ENCODE data around the gene DLG5.
A peak's percentile ranks its signal among the peaks of the same experiment; 100 is the strongest.

DLG5 gene

DNA sequence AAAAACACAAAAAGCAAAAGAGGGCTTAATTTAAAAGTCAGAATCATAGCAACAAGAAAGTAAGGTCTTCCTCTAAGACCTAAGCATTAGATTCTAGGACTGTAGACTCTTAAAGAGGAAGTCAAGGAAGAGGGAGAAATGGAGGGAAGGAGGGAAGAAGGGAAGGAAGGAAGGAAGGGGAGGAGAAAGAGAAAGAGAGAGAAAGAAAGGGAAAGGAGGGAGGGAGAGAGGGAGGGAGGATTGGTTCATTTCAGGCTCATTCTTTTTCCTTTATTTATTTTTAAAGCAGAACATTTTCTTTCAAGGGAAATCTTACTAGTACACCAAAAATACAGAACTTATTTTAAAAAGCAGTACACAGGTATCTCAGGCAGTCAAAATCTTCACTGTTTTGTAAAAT is 81.1 kb downstream of the DLG5 start:
- DNase-seq (ENCODE audit: low read depth, low spot score), result no peak

DNA sequence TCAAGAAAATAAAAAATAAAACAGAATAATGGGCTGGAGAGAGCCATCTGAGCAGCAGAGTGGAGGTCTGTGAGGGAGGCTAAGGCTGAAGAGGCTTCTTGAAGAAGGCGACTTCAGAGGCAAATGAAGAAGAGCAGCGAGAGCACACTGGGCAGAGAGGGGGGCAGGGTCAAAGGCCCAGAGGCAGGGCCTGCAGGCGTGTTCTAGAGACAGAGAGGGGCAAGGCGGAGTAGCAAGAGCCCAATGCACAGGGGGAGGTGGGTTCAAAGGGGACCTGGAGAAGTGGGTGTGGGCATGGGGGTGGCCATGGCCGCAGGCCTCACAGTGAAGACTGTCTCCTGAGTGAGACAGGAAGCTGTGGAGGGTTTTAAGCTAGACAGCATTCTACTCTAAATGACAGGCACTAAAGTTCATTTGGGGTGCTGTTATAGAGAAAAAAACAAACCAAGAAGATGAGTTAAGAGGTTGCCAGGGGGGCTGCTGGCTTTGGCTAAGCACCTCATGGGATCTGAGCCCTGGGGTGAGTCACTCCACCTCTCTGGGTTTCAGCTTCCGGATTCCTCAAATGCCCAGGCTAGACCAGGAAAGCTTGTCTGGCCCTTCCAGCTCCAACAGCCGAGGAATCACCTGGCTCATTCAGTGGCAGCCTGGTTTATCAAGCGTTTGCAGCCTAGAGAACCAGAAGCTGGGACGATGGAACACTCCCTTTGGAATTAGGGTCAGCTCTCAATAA is 81.7 kb downstream of the DLG5 start:
- no peak for DNase-seq (ENCODE audit: low read depth, low spot score)

DNA sequence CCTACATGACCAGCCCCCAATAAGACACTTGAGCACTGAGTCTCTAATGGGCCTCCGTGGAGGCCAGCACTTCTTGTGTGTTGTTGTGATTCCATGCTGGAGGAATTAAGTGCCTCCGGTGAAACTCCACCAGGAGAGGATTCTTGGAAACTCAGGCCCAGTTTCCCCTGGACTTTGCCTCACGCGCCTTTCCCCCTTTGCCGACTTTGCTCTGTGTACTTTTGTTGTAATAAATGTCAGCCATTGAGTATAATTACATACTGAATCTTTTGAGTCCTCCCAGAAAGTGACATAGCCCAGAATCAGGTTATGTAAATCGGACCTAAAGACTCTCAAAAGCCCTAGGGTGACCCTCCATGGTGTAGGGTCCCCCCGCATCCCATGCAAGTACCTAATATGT is 82.4 kb downstream of the DLG5 start:
- no peak for DNase-seq (ENCODE audit: low read depth, low spot score)

DNA sequence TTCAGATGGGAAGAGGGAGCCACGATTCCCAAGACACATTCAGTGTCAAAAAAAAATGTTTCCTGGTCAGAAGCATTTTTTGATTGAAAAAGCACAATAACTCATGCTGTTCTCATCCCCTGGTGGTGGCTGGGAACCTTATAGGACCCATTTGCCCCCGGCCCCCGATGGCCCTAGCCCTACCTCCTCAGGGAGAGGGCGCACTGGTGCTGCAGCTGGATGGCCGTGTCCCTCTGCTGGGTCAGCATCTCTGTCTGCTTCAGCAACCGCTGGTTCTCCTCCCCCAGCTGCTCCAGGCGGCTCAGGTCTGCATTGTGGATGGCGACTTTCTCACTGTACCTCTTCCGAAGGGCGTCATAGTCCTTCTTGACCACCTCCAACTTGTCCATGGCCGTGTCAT is 83.3 kb downstream of the DLG5 start:
- no peak for DNase-seq (ENCODE audit: low read depth, low spot score)

DNA sequence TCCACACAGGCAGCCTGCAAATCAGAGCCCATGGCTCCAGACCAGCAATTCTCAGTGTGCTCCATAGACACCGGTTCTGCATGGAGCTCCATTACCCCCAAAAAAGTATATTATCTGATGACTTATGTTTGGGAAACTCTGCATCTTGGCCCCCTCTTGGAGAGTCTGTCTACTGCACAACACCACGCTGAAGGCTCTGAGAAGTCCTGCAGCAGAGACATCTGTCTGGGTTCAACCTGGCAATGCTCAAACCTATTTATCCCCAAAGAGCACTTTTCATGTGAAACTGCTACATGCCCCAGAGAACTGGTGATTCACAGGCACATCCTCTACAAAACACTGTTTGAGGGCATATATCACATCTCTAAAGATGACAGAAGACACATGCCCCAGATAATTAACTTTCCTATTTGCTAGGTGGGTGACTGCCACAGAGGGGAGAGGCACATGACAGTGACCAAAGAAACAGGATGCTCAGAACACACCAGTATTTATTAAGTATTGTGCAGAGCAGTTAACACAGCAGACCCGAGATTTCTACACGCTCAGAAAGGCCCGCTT is 83.8 kb downstream of the DLG5 start:
- DNase-seq (ENCODE audit: low read depth, low spot score), result no peak

DNA sequence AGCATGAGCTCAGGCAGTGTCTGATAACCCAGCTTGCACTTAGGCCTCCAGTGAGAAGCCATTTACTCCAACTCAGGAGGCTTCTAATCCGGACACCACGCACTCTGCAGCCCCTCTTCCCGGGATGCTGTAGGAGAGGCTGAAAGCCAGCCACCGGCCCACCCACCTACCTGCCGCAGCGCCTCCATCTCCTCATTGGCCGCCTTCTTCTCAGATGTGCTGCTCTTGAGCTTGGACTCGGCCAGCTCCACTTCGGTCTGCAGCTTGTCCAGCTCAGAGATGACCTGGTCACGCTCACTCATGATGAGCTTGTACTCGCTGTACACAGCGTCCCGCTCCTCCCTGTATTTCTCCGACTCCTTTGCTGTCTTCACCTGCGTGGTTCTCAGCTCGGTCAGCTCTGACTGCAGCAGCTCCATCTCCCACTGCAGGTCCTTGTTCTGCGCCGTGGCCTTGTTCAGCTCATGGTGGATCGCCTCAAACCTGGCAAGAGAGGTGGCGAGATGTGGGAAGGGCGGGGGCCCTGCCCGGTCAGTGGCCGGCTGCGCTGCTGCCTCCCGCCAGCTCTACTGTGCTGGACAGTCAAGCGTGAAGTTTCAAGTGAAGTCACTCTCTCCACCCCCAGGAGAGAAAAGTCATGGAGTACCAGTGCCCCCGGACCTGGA is 84.7 kb downstream of the DLG5 start:
- DNase-seq (ENCODE audit: low read depth, low spot score), result no peak

DNA sequence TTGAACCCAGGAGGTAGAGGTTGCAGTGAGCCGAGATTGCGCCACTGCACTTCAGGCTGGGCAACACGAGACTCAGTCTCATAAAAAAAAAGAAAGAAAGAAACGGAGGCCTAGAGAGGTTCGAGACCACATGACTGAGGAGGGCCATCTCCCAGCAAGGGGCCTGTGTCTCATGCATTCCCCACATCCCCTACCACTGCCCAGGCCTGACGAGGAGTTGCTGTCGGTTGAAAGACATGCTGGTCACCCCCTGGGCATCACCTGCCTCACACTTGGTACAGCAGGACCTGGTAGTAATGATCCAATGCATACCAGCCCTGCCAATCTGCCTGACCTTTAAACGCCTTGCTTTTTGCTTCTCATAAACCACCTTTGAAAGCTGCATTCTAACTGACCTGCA is 85.9 kb downstream of the DLG5 start:
- no peak for DNase-seq (ENCODE audit: low read depth, low spot score)

DNA sequence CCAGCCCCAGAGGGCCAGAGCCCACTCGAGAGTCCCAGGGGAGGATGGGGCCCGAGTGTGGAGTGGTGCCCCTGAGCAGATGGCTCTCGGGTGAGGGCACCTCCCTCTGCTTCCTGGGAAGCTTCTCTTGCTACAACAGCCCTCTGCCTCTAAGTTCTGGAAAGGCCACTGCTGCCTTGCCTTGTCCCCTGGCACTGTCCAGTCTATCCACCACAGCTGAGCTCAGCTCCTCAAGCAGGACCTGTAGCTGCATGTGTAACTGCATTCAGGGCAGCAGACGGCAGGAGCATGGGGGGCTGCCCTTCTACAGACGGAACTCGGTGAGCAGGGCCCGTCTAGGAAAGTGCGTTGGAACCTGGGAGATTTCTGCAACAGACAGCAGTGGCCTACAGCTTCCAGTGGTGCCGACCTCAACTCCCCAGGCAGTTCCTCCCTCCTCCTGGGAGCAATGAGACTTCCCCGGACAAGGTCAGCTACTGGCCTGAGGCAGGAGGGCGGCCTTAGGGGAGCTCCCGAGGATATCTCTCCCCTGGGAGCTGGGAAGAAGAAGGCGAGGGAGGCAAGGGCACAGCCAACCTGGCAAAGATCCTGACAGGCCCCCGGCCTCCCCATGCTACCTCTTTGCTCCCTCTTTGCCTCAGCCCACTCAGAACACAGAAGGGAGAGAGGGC is 88.5 kb downstream of the DLG5 start:
- no peak for DNase-seq (ENCODE audit: low read depth, low spot score)

DNA sequence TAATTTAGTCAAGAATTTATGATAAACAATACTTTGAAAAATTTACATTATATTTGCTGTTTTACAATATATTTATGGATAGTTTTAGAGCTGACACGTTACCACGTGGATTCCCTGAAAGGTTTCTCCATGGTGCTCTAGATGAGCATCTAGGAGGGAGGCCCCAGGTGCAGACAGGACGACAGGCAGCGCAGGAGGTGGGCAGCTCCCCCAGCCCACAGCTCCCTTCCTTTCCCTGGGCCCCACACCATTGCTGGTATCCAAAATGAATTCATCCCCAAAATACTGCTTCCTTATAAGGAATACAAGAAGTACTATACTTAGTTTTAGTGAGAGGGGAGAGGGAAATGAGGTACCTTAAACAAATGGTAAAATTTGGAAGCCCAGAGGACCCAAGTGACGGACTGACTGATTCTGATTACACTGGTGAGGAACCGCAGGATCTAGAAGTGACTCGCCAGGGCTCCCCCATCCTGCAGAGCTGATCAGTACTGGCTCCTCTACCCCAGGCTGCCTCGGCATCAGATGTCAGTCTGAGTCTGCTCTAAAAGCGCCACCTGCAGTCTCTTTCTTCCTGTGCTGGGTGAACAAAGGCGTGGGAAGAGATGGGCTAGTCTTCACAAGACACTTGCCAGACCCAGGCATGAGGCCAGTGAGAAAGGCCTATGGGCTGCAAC is 89.2 kb downstream of the DLG5 start:
- DNase-seq (ENCODE audit: low read depth, low spot score), result peak; percentile 34

DNA sequence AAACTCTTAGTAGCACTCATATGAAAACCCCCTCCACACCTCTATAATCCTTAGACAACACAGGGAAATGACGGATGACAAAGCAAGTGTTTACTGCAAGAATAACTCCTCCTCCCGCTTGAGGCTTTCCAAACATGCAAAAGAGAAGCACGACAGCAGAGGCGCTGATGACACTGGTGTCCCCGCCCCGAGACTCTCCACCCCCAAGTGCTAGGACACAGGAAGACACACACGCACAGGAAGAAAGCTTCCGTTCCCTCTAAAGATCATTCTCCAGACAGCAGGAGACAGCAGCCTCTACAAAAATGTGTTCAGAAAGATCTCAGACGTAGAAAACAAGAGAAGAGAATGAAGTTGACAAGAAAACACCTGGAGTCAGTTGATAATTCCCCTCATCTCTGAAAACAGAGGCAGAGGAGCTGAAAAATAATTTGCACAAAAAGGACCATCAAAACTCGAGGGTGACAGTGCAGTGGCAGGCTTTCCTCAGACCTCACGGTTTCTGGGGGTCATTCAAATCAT is 90.2 kb downstream of the DLG5 start:
- DNase-seq (ENCODE audit: low read depth, low spot score), result peak; percentile 31

DNA sequence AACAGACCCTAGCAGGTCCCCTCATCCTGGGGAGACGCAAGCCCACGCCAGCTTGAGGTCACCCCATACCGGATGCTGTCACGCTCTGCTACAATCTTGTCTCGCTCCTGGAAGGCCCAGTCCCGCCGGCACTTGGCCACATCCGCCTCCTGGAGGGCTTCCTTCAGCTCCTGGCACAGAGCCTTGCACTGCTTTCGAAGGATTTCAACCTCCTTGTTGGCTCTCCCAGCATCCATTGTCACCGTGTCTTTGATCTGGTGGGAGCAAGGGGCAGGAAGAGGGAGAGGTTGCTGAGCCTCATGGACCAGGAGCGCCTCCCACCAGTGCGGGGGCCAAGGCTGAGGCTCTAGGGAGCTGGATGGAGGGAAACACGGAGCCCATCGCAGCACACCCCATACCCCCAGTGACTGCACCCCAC is 90.9 kb downstream of the DLG5 start:
- no peak for DNase-seq (ENCODE audit: low read depth, low spot score)

DNA sequence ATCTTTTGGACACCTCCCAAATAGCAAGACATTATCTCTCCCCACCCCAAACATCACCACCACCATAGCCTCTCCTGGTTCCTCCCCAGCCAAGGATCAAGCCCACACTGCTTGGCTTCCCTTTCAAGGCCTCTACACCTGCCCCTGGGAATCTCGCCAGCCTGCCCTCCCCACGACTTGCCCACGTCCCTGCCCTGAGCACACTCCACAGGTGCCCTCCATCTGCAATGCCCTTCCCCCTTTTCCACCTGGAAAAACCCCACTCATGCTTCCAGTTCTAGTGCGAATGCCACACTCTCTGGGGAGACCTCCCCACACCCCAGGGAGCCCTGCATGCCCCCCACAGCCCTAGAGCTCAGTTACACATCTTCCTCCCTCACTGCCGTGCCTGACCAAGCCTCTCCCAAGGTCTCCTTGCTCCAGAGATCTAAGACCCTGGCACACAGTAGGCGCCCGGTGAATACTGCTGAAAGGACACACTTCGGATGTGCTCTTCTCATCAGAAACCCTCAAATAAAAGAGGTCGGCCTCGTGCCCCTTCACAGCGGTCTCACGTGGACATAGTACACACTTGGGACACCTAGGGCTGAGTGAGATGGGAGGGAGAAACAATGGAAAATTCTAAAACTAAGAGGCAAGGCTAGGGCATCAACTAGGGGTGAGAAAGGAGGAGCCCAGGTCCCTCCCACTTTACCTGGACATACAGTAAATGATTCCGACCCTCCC is 91.4 kb downstream of the DLG5 start:
- no peak for DNase-seq (ENCODE audit: low read depth, low spot score)

DNA sequence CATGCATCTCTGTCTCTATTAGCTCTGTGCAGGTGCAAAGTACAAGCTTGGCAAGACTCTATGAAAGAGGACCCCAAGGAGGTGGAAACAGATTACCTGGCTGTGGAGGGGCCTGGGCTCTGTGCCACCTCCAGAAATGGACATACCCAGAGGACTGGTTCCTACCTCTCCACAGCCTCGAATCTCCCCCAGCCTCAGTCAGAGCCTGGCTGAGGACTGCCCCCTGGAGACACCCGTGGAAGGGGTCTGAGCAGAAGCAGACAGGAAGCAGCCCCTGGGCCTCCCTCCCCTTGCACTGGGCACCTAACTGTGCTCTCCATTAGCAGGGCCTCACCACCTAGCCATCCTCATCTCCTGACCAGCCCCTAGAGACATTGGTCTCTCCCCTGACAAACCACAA is 92.0 kb downstream of the DLG5 start:
- DNase-seq (ENCODE audit: low read depth, low spot score), result no peak

DNA sequence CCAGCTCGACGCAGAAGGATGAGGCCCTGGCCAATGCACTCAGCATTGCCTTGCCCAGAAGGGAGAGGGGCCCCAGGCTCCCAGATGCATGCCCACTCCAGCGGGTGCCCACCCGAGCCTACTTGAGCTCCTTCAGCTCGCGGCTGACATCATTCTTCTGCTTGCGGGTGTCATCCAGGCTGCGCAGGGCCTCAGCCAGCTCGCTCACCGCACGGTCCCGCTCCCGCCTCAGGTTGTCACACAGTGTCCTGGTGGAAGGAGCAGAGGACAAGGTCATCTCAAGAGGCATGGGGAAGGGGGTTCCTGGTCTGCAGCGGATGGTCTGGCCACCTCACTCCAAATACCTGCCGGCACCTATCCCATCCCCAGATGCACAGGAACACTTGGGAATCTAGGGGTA is 92.8 kb downstream of the DLG5 start:
- no peak for DNase-seq (ENCODE audit: low read depth, low spot score)

DNA sequence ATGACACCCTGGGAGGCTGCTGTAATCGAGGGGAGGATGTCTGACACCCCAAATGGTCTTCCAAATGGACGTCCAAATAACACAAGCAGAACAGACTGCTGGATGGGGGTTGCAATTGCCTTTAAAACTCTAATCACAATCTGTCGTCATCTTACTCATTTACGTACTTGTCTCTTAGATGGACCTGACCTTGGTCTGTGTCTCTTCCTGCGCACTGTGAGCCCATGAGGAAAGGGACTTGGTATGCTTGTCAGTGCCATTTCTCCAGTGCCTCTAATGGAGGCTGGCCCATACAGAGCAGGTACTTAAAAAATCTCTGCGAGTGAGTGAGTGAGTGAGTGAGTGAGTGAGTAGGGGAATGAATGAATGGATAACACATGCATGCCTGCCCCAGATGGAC is 93.3 kb downstream of the DLG5 start:
- no peak for DNase-seq (ENCODE audit: low read depth, low spot score)

DNA sequence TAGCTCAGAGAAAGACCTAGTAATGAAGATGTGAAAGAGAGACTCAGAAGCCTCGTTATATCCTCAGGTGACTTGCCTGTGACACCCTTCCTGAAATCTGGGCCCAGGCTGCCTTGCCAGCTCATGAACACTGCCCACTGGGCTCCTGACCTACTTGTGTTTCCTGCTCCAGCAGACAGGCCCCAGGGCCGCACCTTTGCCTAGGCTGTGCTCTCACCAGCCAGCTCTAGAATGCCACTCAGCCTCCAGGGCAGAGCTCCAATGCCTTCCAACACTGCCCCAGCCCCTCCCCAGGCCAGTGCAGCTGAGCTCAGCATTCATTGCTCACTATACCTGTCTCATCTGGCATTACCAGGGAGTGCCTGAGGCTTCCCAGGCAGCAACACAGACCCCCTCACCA is 94.3 kb downstream of the DLG5 start:
- DNase-seq (ENCODE audit: low read depth, low spot score), result no peak

DNA sequence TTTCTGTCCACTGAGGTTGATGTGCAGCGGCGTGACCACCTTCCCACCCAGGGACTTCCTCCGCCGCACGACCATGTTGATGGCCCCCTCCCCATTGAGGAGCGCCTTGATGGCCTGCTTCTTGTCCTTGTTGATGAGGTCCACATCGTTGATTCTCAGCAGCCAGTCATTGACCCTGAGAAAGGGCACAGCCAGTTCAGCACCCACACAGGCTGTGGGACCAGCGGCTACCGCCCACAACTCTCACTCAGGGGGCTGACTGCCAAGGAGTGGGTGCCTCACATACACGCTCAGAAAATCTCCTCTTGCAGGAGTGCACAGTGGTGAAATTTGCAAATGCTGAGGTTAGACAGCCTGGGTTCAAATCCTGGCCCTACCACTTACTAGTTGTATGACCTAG is 97.2 kb downstream of the DLG5 start:
- DNase-seq (ENCODE audit: low read depth, low spot score), result no peak

DNA sequence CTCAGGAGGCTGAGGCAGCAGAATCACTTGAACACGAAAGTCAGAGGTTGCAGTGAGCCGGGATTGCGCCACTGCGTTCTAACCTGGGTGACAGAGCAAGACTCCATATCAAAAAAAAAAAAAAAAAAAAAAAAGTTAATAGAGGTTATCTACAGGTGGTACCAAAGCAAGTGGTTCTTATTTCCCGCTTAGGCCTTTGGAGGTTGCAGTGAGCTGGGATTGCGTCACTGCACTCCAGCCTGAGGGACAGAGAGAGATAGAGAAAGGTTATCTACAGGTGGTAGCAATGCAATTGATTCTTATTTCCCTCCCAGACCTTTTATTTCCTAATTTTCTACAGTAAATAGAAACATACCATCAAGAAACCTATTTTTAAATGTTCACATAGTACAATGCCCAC is 98.2 kb downstream of the DLG5 start:
- no peak for DNase-seq (ENCODE audit: low read depth, low spot score)

DNA sequence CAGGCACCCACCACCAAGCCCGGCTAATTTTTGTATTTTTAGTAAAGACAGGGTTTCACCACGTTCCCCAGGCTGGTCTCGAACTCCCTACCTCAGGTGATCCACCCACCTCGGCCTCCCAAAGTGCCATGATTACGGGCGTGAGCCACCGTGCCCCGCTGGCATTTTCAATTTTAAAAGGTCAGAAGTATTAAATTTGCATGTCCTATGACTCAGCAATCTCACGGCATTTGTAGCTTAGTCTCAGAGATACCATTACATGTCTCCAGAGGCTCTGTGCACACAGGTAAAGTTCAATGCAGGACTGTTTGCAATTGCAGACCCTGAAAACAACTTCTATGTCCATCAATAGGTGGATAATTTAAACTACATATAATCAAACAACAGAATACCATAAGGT is 99.2 kb downstream of the DLG5 start:
- no peak for DNase-seq (ENCODE audit: low read depth, low spot score)

DNA sequence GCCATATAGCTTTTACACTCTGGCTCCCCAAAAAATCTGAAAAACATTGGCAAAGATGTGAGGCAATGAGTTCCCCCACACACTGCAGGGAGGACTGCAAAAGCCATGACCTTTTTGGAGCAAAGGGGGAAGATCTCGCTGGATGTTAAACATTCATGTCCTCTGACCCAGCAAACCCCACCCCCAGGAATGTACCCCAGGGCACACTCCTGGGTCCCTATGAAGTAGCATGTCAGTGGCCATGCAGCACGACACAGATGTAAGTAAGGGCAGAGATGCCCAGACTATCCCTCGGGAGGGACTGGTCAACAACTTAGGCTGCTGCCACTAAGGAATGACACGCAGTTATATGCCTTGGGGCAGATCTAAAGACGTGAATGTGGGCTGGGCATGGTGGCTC is 100.6 kb downstream of the DLG5 start:
- DNase-seq (ENCODE audit: low read depth, low spot score), result no peak

DNA sequence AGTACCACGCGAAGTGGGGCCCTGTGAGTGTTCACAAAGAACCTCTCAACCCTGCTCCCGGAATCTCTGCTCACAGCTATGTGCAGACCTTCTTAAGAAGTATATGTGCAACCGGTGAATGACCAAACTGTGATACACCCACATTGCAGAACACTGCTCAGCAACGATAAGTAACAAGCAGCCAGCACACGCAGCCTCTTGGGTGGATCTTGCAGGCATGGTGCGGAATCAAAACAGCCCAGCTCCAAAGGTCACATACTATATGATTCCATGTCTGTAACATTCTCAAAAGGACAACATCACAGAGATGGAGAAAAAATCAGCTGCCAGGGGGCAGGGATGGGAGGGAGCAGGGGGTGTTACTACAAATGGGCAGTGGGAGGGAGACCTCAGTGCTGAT is 101.6 kb downstream of the DLG5 start:
- DNase-seq (ENCODE audit: low read depth, low spot score), result no peak

All from activated CD4-positive, CD25-positive, alpha-beta regulatory T cell treated with anti-CD3 and anti-CD28 coated beads, Interleukin-2, amount 50 U/mL, for 16 hours (primary cell).